AG09309 (cell line): ENCODE data around the gene ALLC.

Experiments used
- DNase-seq: peaks from one replicate; pipeline ENCODE4 v3.0.0-alpha.2; 2010; ENCODE audit warnings: low read depth
- H3K4me3 ChIP-seq: 2 replicates; pipeline ENCODE4 v1.5.1; 2011; ENCODE audit warnings: mild to moderate bottlenecking, low read depth, low read length, moderate library complexity; ENCODE audit not compliant: control insufficient read depth
- CTCF ChIP-seq: IDR thresholded peaks from 2 replicates; pipeline ENCODE4 v1.5.1; 2011; ENCODE audit warnings: mild to moderate bottlenecking, low read depth, low read length, inconsistent platforms; ENCODE audit not compliant: insufficient read depth, control insufficient read depth; ENCODE audit errors: missing control alignments

ALLC gene

GRCh38 chr2:3672861-3673678, 15.1 kb downstream of the ALLC start:
- no peak for DNase-seq
- TF ChIP-seq CTCF: no peak
- H3K4me3 ChIP-seq: no peak overlapping the region

- TF ChIP-seq CTCF: no peak
- H3K4me3 ChIP-seq: no peak overlapping the region
- DNase-seq: no peak
These were observed 16.3 kb downstream of the ALLC start for GRCh38 chr2:3674066-3674845.

- DNase-seq: no peak
- no peak for TF ChIP-seq CTCF
- H3K4me3 ChIP-seq: no peak overlapping the region
These were observed 17.7 kb downstream of the ALLC start for GRCh38 chr2:3675687-3676086.

- H3K4me3 ChIP-seq: no peak overlapping the region
- TF ChIP-seq CTCF: no peak
- no peak for DNase-seq
These were observed 19.4 kb downstream of the ALLC start for GRCh38 chr2:3677436-3677835.

- H3K4me3 ChIP-seq: no peak overlapping the region
- no peak for DNase-seq
- TF ChIP-seq CTCF: no peak
These were observed 20.2 kb downstream of the ALLC start for GRCh38 chr2:3678212-3678611.

GRCh38 chr2:3679180-3679579, 21.2 kb downstream of the ALLC start:
- no peak for TF ChIP-seq CTCF
- no peak overlapping the region for H3K4me3 ChIP-seq
- no peak for DNase-seq
